Astrocyte of the hippocampus (primary cell): ENCODE data around the gene PDE3B.
"Not testable (repeated sequence)": the region's sequence is repeated elsewhere in the genome, so short reads cannot be mapped to it uniquely, and the experiment has no call there.

Experiments
- DNase-seq: peaks from one replicate; pipeline ENCODE4 v3.0.0; 2011; ENCODE audit warnings: low read depth, low spot score

Gene PDE3B

GRCh38 chr11:14883683-14884082, 240.1 kb downstream of the PDE3B start:
- DNase-seq, result not testable (repeated sequence)

- no peak for DNase-seq
These were observed 241.2 kb downstream of the PDE3B start for GRCh38 chr11:14884667-14885273.

DNA sequence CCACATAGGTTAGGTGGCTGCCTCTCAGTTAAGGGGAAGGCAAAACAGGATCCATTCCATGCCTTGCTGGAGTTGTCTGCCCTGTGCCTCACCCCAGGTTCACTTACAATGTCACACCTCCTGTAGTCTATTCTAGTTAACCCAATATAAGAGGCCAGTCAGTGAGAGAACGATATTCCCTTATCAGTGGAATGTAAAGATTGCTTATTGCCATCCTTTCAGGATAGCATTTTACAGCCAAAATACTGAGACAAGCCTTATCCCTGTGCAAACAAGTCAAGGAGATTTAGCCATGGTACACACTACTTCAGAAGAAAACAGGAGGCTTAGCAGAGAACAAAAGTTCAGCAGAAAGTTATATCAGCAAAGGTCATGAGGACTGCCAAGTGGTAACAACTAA, 242.9 kb downstream of the PDE3B start:
- DNase-seq, result no peak

GRCh38 chr11:14891143-14892035, 247.8 kb downstream of the PDE3B start:
- DNase-seq, result peak; percentile 97

- peak; percentile 98 for DNase-seq
These were observed 248.5 kb downstream of the PDE3B start, which contains the start of gene CYP2R1 for GRCh38 chr11:14892036-14892556. TSS of gene CYP2R1 (minus strand) at chr11:14892231. CDS start at chr11:14892205, 26 bp downstream.

- no peak for DNase-seq
These were observed 249.0 kb downstream of the PDE3B start for GRCh38 chr11:14892577-14892976.

DNA sequence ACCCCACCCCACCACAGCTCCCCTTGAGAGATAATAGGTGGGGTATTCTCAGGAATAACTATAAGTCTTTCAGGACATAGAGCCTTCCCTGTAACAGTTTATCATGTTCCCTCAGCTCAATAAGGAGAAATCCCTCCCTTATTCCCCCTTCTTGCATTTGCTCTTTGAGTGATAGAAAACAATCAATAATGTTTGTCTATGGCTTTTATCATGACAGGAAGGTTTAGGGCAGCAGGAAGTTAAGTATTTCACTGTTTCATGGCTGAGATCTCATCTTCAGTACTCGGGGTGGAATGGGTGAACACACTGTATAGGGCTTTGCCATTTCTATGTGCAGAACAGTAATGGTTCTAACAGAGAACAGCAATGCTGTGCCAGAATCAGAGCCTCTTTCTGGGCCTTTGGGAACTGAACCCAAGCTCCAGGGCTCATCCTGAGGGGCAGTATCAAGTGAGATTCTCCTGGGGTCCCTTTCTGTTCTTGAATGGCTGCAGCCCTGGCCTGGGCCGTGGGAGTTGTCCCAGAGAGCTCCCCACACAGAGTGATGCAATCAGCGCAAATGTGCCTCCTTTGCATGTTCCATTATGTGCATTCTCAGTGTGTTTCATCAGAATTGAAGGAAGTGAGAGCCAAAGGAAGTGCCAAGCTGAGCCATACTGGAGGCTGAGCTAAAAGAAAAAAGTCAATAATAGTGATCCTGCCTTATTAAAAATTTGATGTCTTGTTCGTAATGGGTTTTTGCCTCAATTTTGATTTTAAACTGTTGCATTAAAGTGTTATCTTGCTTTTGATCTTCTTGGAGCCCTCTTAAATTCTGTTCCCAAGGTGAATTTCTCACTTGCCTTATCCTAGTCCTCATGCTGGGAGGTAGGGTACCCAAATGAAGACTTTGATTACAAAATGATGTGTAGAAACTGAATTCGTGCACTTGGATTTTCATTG, 251.3 kb downstream of the PDE3B start:
- DNase-seq, result no peak

- DNase-seq, result no peak
These were observed 254.8 kb downstream of the PDE3B start for GRCh38 chr11:14898355-14898754.

DNA sequence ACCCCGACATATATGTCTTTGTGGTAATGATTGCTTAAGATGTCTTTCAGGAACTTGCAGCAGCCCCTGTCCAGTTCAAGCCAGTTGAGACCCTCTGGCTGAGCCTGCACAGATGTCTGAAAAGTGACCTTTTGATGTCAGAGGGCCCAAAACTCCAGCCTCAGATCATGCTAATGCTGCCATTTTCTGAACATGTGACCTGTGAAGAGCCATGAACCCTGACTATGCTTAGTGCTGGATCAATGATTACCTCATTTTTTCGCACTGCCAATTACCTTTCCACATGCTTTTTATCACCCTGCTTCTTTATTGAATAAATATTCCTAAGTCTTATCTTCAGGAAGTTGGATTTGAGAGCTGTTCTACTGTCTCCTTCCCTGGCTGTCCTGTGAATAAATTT, 255.3 kb downstream of the PDE3B start:
- no peak for DNase-seq

DNA sequence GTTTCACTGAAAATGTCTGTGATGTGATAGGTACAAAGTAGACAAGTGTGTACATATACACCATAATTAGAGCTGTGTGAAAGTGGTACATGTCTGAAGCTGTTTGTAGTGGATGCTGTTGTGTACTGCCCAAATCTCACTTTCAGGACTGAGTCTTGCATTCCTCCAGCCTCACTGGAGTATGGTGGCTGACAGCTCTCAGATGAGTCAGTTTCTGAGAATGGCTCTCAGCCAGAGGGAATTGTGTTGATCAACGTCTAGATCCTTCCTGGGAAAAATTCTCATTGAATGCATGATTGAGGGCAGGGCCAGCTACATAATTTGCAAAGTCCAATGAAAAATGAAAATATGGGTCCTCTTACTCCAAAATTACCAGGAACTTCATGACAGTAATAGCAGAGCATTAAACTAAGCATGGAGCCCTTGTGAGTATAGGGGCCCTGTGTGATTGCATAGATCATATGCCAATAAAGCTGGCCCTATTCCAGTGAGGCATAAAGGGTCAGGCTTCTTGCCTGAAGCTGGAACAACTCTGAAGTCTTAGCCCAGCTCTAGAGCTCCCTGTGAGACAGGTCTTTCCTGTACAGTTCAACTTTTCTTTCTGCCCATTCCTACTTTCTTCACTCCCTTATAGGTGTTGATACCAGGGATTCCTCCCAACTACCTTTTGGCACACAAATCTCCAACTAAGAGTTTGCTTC, 259.2 kb downstream of the PDE3B start:
- peak; percentile 73 for DNase-seq

- DNase-seq, result peak; percentile 83
These were observed 261.1 kb downstream of the PDE3B start for GRCh38 chr11:14904745-14905103.

GRCh38 chr11:14905104-14906033, 261.8 kb downstream of the PDE3B start:
- DNase-seq, result peak; percentile 67

- no peak for DNase-seq
These were observed 263.0 kb downstream of the PDE3B start for GRCh38 chr11:14906578-14906977.

- DNase-seq, result no peak
These were observed 263.4 kb downstream of the PDE3B start for GRCh38 chr11:14906993-14907392.

GRCh38 chr11:14907411-14908213, 264.0 kb downstream of the PDE3B start:
- DNase-seq, result peak; percentile 70

- DNase-seq, result peak; percentile 66
These were observed 264.7 kb downstream of the PDE3B start for GRCh38 chr11:14908214-14908880.

DNA sequence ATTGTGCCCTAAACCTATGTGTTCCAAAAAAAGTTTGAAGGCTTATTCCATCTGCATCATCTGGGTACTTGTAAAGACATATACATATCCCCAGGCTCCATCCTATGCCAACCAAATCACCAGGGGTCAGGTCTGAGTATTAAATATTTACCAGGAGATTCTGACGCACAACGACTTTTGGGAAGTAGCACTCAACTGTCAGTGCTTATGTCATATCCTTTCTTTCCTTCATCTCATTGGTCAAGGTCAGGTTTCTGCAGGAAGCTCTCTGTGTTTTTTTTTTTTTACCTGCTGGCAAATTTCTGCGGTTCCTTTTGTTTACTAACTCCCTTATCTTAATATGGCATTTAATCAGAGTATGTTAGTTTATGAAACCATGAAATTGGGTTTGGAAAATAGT, 270.9 kb downstream of the PDE3B start:
- DNase-seq, result no peak

- DNase-seq, result no peak
These were observed 272.8 kb downstream of the PDE3B start for GRCh38 chr11:14916403-14916802.
